Glutamatergic neuron (in vitro differentiated cells): ENCODE measurements around the gene ACTR3. TPM values are rescaled to one million over a fixed set of nuclear protein-coding genes. Genes with fewer than 3 reads are reported as not detected.

Source experiments
- DNase-seq: peaks from one replicate; pipeline ENCODE4 v3.0.0; 2022
- H3K27ac Mint-ChIP-seq: one replicate; pipeline ENCODE4 v1.8.0; 2020; ENCODE audit warnings: mild to moderate bottlenecking, mixed read lengths, inconsistent platforms; ENCODE audit not compliant: unreplicated experiment
- H3K27me3 Mint-ChIP-seq: one replicate; pipeline ENCODE4 v1.8.0; 2020; ENCODE audit warnings: mild to moderate bottlenecking, moderate library complexity, mixed read lengths, inconsistent platforms; ENCODE audit not compliant: unreplicated experiment
- H3K36me3 Mint-ChIP-seq: one replicate; pipeline ENCODE4 v1.8.0; 2020; ENCODE audit warnings: mild to moderate bottlenecking, mixed read lengths, inconsistent platforms; ENCODE audit not compliant: unreplicated experiment
- H3K4me1 Mint-ChIP-seq: one replicate; pipeline ENCODE4 v1.8.0; 2020; ENCODE audit warnings: mild to moderate bottlenecking, low read depth, mixed read lengths, inconsistent platforms; ENCODE audit not compliant: unreplicated experiment
- H3K4me3 Mint-ChIP-seq: one replicate; pipeline ENCODE4 v1.8.0; 2020; ENCODE audit warnings: mild to moderate bottlenecking, mixed read lengths, inconsistent platforms; ENCODE audit not compliant: unreplicated experiment
- H3K9me3 Mint-ChIP-seq: one replicate; pipeline ENCODE4 v1.8.0; 2020; ENCODE audit warnings: mild to moderate bottlenecking, moderate library complexity, mixed read lengths, inconsistent platforms; ENCODE audit not compliant: unreplicated experiment
- CTCF ChIP-seq: fragments of 200-600 bp; sonication (generic); IDR thresholded peaks from one replicate; pipeline ENCODE4 v1.5.0; 2021; ENCODE audit not compliant: partially characterized antibody, unreplicated experiment
- total RNA-seq: library from RNA; stranded (reverse); fragmentation: NEBNext Ultra II Directional; extraction: Animal tissue kit (Norgen Biotek cat#: 25700); gene quantifications from one replicate; pipeline ENCODE4 v1.2.1, GENCODE V29; 2021; ENCODE audit not compliant: unreplicated experiment

ACTR3 gene
- total RNA-seq, 1 donor from 2014 or later, result 154 TPM

- no peak for DNase-seq
- H3K27me3 Mint-ChIP-seq, result peaks cover 1% of the 10 kb centered on the region
- H3K9me3 Mint-ChIP-seq, result peaks cover 2% of the 10 kb centered on the region
- no peaks in the 10 kb centered on the region for H3K4me1 Mint-ChIP-seq
- H3K27ac Mint-ChIP-seq, result no peak overlapping the region
- TF ChIP-seq CTCF, result no peak
- no peak overlapping the region for H3K4me3 Mint-ChIP-seq
- peaks cover 4% of the 10 kb centered on the region for H3K36me3 Mint-ChIP-seq
These were observed 43.5 kb upstream of the ACTR3 start for GRCh38 chr2:113846429-113846828.

- Mint-ChIP-seq H3K27me3 (peaks cover 1% of the 10 kb centered on the region), H3K4me1 (no peaks in the 10 kb centered on the region), H3K4me3 (no peak overlapping the region), H3K9me3 (peaks cover 2% of the 10 kb centered on the region), H3K27ac (no peak overlapping the region), H3K36me3 (peaks cover 4% of the 10 kb centered on the region)
- no peak for TF ChIP-seq CTCF
- no peak for DNase-seq
These were observed 42.7 kb upstream of the ACTR3 start for GRCh38 chr2:113847144-113847543.

GRCh38 chr2:113848758-113849415 lies 41.0 kb upstream of the ACTR3 start:
- H3K27me3 Mint-ChIP-seq, result peaks cover 2% of the 10 kb centered on the region
- no peaks in the 10 kb centered on the region for H3K4me1 Mint-ChIP-seq
- peaks cover 2% of the 10 kb centered on the region for H3K9me3 Mint-ChIP-seq
- H3K27ac Mint-ChIP-seq, result no peak overlapping the region
- H3K4me3 Mint-ChIP-seq, result no peak overlapping the region
- no peak for TF ChIP-seq CTCF
- H3K36me3 Mint-ChIP-seq, result peaks cover 4% of the 10 kb centered on the region
- DNase-seq, result no peak

- Mint-ChIP-seq H3K4me3 (no peak overlapping the region), H3K36me3 (peaks cover 4% of the 10 kb centered on the region), H3K4me1 (no peaks in the 10 kb centered on the region), H3K27me3 (peaks cover 2% of the 10 kb centered on the region), H3K9me3 (no peaks in the 10 kb centered on the region), H3K27ac (no peak overlapping the region)
- no peak for DNase-seq
- no peak for TF ChIP-seq CTCF
These were observed 39.2 kb upstream of the ACTR3 start for GRCh38 chr2:113850687-113851086.

- Mint-ChIP-seq H3K9me3 (no peaks in the 10 kb centered on the region), H3K27me3 (peaks cover 2% of the 10 kb centered on the region), H3K36me3 (no peaks in the 10 kb centered on the region), H3K27ac (no peak overlapping the region), H3K4me1 (no peaks in the 10 kb centered on the region), H3K4me3 (no peak overlapping the region)
- no peak for TF ChIP-seq CTCF
- DNase-seq, result no peak
These were observed 38.2 kb upstream of the ACTR3 start for GRCh38 chr2:113851640-113852039.
